Caco-2 (cell line): ENCODE results near the gene RRAS2. TPM values are rescaled to one million over a fixed set of nuclear protein-coding genes. Genes with fewer than 3 reads are reported as not detected.

Experiments used
- BruUV-seq: library from RNA; stranded (reverse); fragments of 400-500 nt; replicated peaks from 2 replicates; lab custom pipeline; 2021; lab: Mats Ljungman, UMichigan
- CTCF ChIA-PET: fragments of 300-600 bp; sonication (Branson Sonifier 250); formaldehyde crosslinking; loops from one replicate; lab custom pipeline; 2022; ENCODE audit warnings: antibody characterized with exemption; lab: Charles Lee
- POLR2A ChIA-PET: fragments of 300-600 bp; sonication (Branson Sonifier 250); formaldehyde crosslinking; loops from one replicate; lab custom pipeline; 2022; ENCODE audit warnings: antibody characterized with exemption; lab: Charles Lee
- DNase-seq, 2 experiments: peaks; one replicate each; pipeline versions ENCODE4 v3.0.0 to v3.0.0-alpha.2; 2020 to 2022
- H3K27me3 ChIP-seq: replicated peaks from 2 replicates; pipeline ENCODE4 v1.6.0; 2011; ENCODE audit warnings: low read length; ENCODE audit not compliant: control insufficient read depth, insufficient read depth
- H3K36me3 ChIP-seq: 2 replicates; pipeline ENCODE4 v1.5.1; 2011; ENCODE audit warnings: low read length; ENCODE audit not compliant: control insufficient read depth, insufficient read depth
- H3K4me1 ChIP-seq: fragments of 250-450 bp; sonication (Bioruptor Pico); 2 replicates; pipeline ENCODE4 v1.5.1; 2020; ENCODE audit warnings: mild to moderate bottlenecking
- H3K4me3 ChIP-seq: 2 replicates; pipeline ENCODE4 v1.5.1; 2011; ENCODE audit warnings: low read depth, mild to moderate bottlenecking, control low read depth, low read length
- H3K9me3 ChIP-seq: fragments of 250-450 bp; sonication (Bioruptor Pico); 2 replicates; pipeline ENCODE4 v1.5.1; 2020; ENCODE audit warnings: mild to moderate bottlenecking, moderate library complexity
- H3K27ac Mint-ChIP-seq: one replicate; pipeline ENCODE4 v1.8.0; 2022; ENCODE audit warnings: mixed read lengths; ENCODE audit not compliant: unreplicated experiment
- H3K27me3 Mint-ChIP-seq: one replicate; pipeline ENCODE4 v1.8.0; 2022; ENCODE audit warnings: mixed read lengths; ENCODE audit not compliant: insufficient read depth, unreplicated experiment
- H3K36me3 Mint-ChIP-seq: one replicate; pipeline ENCODE4 v1.8.0; 2022; ENCODE audit warnings: mild to moderate bottlenecking, mixed read lengths; ENCODE audit not compliant: insufficient read depth, unreplicated experiment
- H3K4me1 Mint-ChIP-seq: one replicate; pipeline ENCODE4 v1.8.0; 2022; ENCODE audit warnings: low read depth, mixed read lengths; ENCODE audit not compliant: unreplicated experiment
- H3K4me3 Mint-ChIP-seq: one replicate; pipeline ENCODE4 v1.8.0; 2022; ENCODE audit warnings: mild to moderate bottlenecking, moderate library complexity, mixed read lengths; ENCODE audit not compliant: unreplicated experiment
- H3K9me3 Mint-ChIP-seq: one replicate; pipeline ENCODE4 v1.8.0; 2022; ENCODE audit warnings: mixed read lengths; ENCODE audit not compliant: unreplicated experiment
- CTCF ChIP-seq, 2 experiments: fragments of 200-600 bp in 1 of 2; IDR thresholded peaks; 1 replicate in 1 of 2; 2 replicates in 1 of 2; pipeline versions ENCODE4 v1.5.1 to v1.8.0; 2011 to 2022; ENCODE audit warnings: antibody characterized with exemption in 1 of 2, control low read depth in 1 of 2, inconsistent platforms in 1 of 2, low read depth in 1 of 2, low read length in 1 of 2, mild to moderate bottlenecking in 1 of 2, moderate library complexity in 1 of 2; ENCODE audit not compliant: insufficient read depth in 1 of 2, severe bottlenecking in 1 of 2, unreplicated experiment in 1 of 2
- intact Hi-C: fragments of 100-400 bp; cut with micrococcal nuclease; formaldehyde crosslinking; loops from one replicate; pipeline ENCODE4 v1.10.0; 2022; ENCODE audit not compliant: unreplicated experiment
- total RNA-seq: library from RNA; stranded (reverse); gene quantifications from 2 replicates; pipeline ENCODE4 v1.2.3, GENCODE V29; 2022

Gene RRAS2
- total RNA-seq, 1 experiment from 2014 or later: 94.7 TPM

- POLR2A ChIA-PET: no interaction called here
- Histone ChIP-seq H3K4me1 (no peaks in the 10 kb centered on the region), H3K27me3 (no peaks in the 10 kb centered on the region), H3K4me3 (no peak overlapping the region), H3K9me3 (no peaks in the 10 kb centered on the region), H3K36me3 (no peaks in the 10 kb centered on the region)
- Mint-ChIP-seq H3K4me3 (no peak overlapping the region), H3K9me3 (no peaks in the 10 kb centered on the region), H3K27me3 (no peaks in the 10 kb centered on the region), H3K27ac (no peak overlapping the region), H3K4me1 (peaks cover 7% of the 10 kb centered on the region), H3K36me3 (no peaks in the 10 kb centered on the region)
- CTCF ChIA-PET: no interaction called here
- no TSS peak for BruUV-seq
- intact Hi-C loops: no loop called here
- no peak for TF ChIP-seq CTCF (IDR thresholded peaks at IDR 0.05; ENCODE audit: insufficient read depth in 1 of 2, low read depth in 1 of 2, low read length in 1 of 2, severe bottlenecking in 1 of 2, unreplicated experiment in 1 of 2)
- no peak for DNase-seq
Observed at GRCh38 chr11:14240951-14241350, 118.0 kb downstream of the RRAS2 start.

- BruUV-seq: no TSS peak
- ChIA-PET POLR2A (no interaction called here), CTCF (no interaction called here)
- Mint-ChIP-seq H3K27ac (no peak overlapping the region), H3K4me3 (no peak overlapping the region), H3K9me3 (no peaks in the 10 kb centered on the region), H3K36me3 (no peaks in the 10 kb centered on the region), H3K4me1 (peaks cover 14% of the 10 kb centered on the region), H3K27me3 (no peaks in the 10 kb centered on the region)
- Histone ChIP-seq H3K9me3 (no peaks in the 10 kb centered on the region), H3K4me3 (no peak overlapping the region), H3K4me1 (no peaks in the 10 kb centered on the region), H3K36me3 (no peaks in the 10 kb centered on the region), H3K27me3 (no peaks in the 10 kb centered on the region)
- intact Hi-C loops: no loop called here
- DNase-seq: no peak
- TF ChIP-seq CTCF (IDR thresholded peaks at IDR 0.05; ENCODE audit: insufficient read depth in 1 of 2, low read depth in 1 of 2, low read length in 1 of 2, severe bottlenecking in 1 of 2, unreplicated experiment in 1 of 2): no peak
Observed at GRCh38 chr11:14240221-14240620, 118.8 kb downstream of the RRAS2 start.

- no peaks in the 10 kb centered on the region for H3K36me3 ChIP-seq
- BruUV-seq: no TSS peak
- no peaks in the 10 kb centered on the region for H3K36me3 Mint-ChIP-seq
- H3K9me3 ChIP-seq: no peaks in the 10 kb centered on the region
- H3K4me1 ChIP-seq: no peaks in the 10 kb centered on the region
- POLR2A ChIA-PET: no interaction called here
- H3K9me3 Mint-ChIP-seq: no peaks in the 10 kb centered on the region
- no peak overlapping the region for H3K27ac Mint-ChIP-seq
- no peak overlapping the region for H3K4me3 Mint-ChIP-seq
- H3K27me3 ChIP-seq: no peaks in the 10 kb centered on the region
- H3K27me3 Mint-ChIP-seq: no peaks in the 10 kb centered on the region
- intact Hi-C loops: no loop called here
- DNase-seq: no peak
- TF ChIP-seq CTCF (IDR thresholded peaks at IDR 0.05; ENCODE audit: insufficient read depth in 1 of 2, low read depth in 1 of 2, low read length in 1 of 2, severe bottlenecking in 1 of 2, unreplicated experiment in 1 of 2): no peak
- no peak overlapping the region for H3K4me3 ChIP-seq
- CTCF ChIA-PET: interaction anchor here (0.5 kb wide), 1 partner anchor 279 kb away, joined by 3 read pairs; no protein-coding TSS in a partner anchor
- peaks cover 15% of the 10 kb centered on the region for H3K4me1 Mint-ChIP-seq
Observed at GRCh38 chr11:14237444-14237961, 121.5 kb downstream of the RRAS2 start.
